Liver (tissue), 3 donors: ENCODE data around the gene OGFR.

ENCODE experiments used
- RAD21 ChIP-seq, 2 donors: IDR thresholded peaks; 2 replicates each; pipeline ENCODE4 v1.6.1; 2016; ENCODE audit warnings: antibody characterized with exemption in 2 of 2, mild to moderate bottlenecking in 2 of 2
- SP1 ChIP-seq: IDR thresholded peaks from 2 replicates; pipeline ENCODE4 v1.6.1; 2018; ENCODE audit warnings: antibody characterized with exemption, mild to moderate bottlenecking
- TAF1 ChIP-seq: conservative IDR thresholded peaks from 2 replicates; pipeline ENCODE4 v1.6.1; 2016; ENCODE audit warnings: antibody characterized with exemption, mild to moderate bottlenecking
- TF ChIP-seq, protein P1 (sequence below): fragments of 150-350 bp; IDR thresholded peaks from 2 replicates; pipeline ENCODE4 v1.5.1; 2017; ENCODE audit warnings: improper control_type of control experiment, low read depth, low read length; ENCODE audit not compliant: missing input control
- donor health status: healthy.
- donor health status: healthy.

DNA sequence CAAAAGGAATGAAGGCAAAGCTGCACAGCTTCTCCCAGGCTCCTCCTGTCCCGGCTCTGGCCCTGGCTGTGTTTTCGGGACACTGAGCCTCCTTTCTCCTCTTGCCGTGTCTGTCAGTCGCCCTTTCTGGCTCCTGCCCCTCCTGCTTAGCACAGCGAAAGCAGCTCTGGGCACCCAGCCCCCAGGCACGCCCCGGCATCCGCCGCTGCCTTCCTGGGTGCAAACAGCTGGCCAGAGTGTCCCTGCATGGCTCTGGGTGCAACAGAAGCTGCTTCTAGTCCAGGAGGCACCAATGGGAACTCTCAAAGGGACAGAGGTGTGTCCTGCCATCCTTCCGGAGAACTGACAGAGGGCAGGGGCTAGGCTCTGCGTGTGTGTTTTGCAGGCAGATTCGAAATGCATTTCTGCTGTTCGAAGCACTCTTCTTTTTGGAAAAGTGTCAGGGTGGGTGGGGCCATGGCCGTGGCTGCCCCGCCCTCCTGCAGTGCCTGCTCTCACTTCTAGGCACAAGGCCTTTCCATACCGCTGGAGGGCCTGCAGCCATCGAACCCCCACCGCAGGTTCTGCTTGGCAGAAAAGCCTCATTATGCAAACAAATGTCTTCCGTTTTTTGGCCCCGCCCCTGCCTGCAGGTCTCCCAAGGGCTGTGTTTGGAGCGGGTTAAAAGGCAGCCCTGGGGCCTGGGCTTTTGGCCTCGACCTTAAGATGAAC lies 27.7 kb downstream of the OGFR start:
- TF ChIP-seq, protein P1, sequence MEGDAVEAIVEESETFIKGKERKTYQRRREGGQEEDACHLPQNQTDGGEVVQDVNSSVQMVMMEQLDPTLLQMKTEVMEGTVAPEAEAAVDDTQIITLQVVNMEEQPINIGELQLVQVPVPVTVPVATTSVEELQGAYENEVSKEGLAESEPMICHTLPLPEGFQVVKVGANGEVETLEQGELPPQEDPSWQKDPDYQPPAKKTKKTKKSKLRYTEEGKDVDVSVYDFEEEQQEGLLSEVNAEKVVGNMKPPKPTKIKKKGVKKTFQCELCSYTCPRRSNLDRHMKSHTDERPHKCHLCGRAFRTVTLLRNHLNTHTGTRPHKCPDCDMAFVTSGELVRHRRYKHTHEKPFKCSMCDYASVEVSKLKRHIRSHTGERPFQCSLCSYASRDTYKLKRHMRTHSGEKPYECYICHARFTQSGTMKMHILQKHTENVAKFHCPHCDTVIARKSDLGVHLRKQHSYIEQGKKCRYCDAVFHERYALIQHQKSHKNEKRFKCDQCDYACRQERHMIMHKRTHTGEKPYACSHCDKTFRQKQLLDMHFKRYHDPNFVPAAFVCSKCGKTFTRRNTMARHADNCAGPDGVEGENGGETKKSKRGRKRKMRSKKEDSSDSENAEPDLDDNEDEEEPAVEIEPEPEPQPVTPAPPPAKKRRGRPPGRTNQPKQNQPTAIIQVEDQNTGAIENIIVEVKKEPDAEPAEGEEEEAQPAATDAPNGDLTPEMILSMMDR: no peak
- TF ChIP-seq RAD21 (IDR thresholded peaks at IDR 0.05): no peak
- no peak for TF ChIP-seq SP1
- TF ChIP-seq TAF1: no peak
